ENCODE data around the gene CADM1.

DNA sequence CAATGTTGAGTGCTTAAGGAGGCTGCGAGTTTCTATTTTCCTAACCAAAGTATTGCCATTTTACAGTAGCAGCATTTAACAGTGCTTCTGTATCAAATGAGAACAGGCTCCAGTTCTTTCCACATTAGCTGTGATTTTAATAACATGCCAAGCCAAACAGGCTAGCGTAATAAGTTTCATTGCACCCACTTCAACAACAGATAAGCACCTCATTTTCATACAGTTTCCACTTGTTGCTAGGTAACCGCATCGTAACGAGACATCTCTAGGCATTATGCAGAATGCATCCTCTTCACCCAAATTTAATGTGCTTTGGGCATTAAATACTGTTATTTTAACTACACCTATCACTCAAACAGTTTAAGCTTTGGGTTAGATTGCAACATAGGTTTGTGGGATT is 79.0 kb downstream of the CADM1 start:
- TF ChIP-seq, protein P1, sequence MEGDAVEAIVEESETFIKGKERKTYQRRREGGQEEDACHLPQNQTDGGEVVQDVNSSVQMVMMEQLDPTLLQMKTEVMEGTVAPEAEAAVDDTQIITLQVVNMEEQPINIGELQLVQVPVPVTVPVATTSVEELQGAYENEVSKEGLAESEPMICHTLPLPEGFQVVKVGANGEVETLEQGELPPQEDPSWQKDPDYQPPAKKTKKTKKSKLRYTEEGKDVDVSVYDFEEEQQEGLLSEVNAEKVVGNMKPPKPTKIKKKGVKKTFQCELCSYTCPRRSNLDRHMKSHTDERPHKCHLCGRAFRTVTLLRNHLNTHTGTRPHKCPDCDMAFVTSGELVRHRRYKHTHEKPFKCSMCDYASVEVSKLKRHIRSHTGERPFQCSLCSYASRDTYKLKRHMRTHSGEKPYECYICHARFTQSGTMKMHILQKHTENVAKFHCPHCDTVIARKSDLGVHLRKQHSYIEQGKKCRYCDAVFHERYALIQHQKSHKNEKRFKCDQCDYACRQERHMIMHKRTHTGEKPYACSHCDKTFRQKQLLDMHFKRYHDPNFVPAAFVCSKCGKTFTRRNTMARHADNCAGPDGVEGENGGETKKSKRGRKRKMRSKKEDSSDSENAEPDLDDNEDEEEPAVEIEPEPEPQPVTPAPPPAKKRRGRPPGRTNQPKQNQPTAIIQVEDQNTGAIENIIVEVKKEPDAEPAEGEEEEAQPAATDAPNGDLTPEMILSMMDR (IDR thresholded peaks at IDR 0.05), result no peak
- TF ChIP-seq POLR2A (IDR thresholded peaks at IDR 0.05) (no peak), EP300 (IDR thresholded peaks at IDR 0.05) (no peak)
